ENCODE data around the gene SELENOO.

SELENOO gene

GRCh38 chr22:50171965-50172421 lies 28.8 kb upstream of the SELENOO start:
- no peak for DNase-seq

- no peak for DNase-seq
Observed at GRCh38 chr22:50173311-50173982, 27.4 kb upstream of the SELENOO start.

- no peak for DNase-seq
Observed at GRCh38 chr22:50173983-50174355, 26.8 kb upstream of the SELENOO start.

DNA sequence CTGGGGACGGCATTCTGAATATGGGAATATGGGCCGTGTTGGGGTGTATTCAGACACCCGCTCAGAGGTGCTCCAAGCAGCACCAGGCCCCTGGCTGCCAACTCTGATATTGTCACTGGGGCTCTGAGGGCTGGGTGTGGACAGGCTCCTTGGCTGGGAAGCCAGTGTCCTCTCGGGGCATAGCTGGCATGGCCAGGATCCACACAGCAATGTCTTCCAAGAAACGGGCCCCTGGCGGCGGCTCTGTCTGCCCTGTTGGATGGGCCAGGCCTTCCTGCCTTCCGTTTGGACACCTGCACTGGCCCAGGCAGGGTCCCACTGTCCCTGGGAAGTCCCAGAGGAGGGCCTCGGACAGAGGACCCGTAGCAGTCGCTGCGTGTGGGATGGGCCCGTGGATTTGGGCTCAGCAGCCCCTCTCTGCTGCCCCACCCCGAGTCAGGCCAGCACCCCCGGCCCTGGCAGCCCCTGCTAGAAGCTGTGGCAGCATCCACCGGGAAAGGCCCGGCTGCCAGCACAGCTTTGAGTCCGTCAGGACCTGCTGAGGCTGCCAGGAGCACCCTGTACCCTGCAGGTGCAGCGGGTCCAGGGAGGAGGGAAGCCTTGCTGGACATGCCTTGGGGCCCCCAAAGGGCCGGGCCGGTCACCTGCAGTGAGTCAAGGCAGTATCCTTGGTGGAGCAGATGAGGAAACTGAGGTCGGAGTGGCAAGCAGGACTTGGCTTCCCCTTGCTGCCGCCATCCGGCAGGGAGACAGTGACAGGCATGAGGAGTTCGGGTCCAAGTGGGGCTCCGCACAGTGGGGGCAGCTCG lies 26.2 kb upstream of the SELENOO start:
- no peak for DNase-seq

DNA sequence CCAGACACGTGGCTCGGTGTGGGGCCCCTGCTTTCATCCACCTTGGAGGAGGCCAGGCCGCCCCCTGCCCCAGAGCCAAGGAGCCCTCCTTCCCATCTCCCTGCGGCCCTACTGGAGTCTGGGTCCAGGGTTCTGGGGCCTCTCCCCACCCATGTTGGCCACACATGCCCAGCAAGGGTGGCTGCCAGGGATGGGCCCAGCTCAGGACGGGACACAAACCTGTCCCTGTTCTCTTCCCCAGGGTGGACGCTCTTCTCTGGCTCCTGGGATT lies 25.7 kb upstream of the SELENOO start:
- no peak for DNase-seq

GRCh38 chr22:50175921-50176849 lies 24.6 kb upstream of the SELENOO start:
- no peak for DNase-seq

- DNase-seq: no peak
Observed at GRCh38 chr22:50176850-50177536, 23.8 kb upstream of the SELENOO start.

DNA sequence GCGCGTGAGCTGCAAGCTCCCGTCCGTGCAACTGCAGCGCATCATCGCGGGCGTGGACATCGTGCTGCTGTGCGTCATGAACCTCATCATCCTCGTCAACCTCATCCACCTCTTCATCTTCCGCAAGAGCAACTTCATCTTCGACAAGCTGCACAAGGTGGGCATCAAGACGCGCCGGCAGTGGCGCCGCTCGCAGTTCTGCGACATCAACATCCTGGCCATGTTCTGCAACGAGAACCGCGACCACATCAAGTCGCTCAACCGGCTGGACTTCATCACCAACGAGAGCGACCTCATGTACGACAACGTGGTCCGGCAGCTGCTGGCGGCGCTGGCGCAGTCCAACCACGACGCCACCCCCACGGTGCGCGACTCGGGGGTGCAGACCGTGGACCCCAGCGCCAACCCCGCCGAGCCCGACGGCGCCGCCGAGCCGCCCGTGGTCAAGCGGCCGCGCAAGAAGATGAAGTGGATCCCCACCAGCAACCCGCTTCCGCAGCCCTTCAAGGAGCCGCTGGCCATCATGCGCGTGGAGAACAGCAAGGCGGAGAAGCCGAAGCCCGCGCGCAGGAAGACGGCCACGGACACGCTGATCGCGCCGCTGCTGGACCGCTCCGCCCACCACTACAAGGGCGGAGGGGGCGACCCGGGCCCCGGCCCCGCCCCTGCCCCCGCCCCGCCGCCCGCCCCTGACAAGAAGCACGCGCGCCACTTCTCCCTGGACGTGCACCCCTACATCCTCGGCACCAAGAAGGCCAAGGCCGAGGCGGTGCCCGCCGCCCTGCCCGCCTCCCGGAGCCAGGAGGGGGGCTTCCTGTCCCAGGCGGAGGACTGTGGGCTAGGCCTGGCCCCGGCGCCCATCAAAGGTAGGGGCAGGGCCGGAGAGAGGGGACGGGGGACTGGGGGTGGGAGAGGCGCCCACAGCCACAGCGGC lies 23.0 kb upstream of the SELENOO start:
- DNase-seq: no peak

GRCh38 chr22:50178471-50178864 lies 22.3 kb upstream of the SELENOO start:
- no peak for DNase-seq

- no peak for DNase-seq
Observed at GRCh38 chr22:50178871-50179869, 21.6 kb upstream of the SELENOO start.

DNA sequence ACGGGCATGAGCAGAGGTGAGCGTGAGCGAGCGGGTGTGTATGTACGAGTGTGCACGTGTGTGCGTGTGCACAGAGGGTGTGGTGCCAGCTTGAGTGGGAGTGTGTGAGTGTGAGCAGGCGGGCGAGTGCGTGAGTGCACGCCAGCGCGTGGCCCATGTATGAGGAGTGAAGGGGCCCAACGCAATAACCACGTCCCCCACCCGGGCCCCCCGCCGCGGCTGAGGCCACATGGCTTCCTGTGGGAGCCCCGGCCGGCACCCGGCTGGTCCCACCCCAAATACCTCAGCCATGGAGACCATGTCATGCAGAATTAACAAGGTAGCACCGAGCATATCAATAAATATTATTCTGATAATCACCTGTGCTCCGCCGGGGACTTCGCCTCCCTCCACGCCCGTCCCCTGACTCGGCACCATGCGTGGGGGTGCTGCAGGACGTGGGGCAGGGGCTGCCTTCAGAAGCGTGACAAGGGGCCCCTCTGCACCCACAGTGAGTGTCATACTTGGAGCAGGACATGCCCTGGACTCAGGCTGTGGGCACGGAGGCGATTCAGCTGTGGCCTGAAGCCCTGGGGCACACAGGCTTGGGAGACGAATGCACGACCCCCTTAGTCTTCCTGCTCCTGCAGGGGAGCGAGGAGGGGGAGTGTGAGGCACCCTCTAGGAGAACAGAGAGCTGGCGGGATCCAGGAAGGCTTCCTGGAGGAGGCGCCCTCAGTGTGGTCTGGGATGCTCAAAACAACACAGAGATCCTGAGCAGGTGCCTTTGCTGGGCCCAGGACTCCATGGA lies 20.7 kb upstream of the SELENOO start:
- no peak for DNase-seq

DNA sequence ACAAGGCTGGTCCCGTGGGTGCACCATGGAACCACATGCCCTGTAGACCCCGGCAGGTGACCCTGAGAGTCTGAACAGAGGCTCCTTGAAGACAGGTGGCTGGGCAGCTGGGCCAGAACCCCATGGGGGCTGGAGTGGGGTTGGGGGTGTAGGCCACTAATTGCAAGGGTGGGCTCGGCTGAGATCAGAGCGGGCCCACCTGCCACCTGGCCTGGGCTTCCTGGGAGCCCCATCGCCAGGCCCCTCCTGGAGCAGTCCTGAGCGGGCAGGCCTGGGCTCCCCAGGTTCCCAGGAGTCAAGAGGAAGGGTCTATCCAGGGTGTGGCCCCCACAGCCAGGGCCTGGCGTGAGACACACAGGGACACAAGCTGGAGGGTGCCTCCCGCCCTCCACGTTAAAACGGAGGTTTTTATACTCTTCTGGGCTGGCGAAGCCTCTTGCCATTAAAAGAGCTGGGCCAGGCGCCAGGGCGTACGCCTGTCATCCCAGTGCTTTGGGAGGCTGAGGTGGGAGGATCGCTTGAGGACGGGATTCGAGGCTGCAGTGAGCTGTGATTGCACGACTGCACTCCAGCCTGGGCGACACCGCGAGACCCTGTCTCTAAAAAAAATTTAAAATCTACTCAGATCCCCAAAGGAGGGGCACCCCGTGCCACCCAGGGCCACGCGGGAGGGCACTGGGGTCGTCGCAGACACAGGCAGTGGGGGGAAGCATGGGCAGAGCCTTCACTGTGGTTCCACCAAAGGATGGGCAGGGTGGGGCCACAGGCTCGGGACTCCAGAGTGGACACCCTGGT lies 19.9 kb upstream of the SELENOO start:
- DNase-seq: no peak

DNA sequence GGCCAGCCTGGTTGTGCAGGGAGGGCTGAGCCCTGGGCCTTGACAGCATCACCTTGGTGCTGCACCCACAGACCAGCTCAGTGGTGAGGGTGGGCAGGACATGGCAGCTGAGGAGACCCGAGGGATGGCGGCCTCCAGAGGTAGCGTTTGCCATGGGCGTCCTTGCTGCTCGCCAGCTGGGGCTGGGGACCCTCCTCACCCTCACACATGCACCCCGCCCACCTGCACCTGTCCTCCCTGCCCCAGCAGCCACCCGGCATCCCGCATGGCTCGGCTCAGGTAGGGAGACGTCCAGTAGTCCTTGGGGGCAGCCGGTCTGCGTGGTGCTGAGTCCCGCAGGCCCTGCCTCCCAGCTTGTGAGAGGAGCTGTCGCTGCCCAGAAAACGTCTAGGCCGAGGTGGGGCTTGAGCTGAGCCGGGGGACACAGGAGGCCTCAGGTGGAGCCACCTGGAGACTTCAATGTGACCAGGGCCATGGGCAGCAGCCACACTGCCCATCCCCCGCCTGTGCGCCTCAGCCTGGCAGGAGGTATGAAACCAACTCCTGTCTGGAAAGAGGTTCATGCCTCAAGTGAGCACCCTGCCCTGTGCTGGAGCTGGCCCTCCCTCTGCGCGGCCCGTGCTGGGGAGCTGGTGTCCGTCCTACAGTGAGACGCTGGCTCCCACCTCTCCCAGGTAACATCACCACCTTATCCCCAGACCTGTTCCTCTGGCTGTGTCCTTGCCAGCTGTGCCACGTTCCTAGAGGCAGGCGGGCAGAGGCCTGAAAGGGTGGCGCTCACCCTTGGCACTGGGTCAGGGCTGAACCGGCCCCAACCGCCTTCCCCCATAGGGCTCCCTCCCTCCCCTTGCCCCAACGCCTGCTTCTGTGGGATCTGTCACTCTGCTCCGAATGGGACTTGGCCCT lies 18.4 kb upstream of the SELENOO start:
- no peak for DNase-seq

GRCh38 chr22:50183141-50183971 lies 17.5 kb upstream of the SELENOO start:
- no peak for DNase-seq

GRCh38 chr22:50184004-50184901 lies 16.6 kb upstream of the SELENOO start:
- no peak for DNase-seq

DNA sequence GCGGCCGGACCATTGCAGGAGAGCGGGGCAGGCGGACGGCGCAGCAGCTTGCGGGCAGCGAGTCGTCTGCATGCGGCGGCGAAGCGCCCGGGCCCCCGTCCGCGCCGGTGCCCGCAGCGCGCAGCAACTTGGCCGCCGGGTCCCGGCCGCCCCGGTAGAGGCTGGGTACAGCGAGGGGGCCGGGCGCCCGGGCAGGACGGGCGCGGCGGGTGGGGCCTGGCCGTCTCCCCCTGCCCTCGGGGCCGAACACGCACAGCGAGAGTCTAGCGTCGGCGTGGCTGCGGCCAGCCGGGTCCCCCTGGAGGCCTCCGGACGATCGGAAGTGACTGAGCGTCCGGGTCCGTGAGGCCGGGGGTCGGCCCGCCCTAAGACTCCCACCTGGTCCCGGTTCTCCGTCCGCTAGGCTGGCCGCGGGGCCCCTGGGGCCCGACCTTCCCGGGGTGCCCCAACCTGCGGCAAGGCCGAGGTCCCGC lies 15.9 kb upstream of the SELENOO start:
- no peak for DNase-seq

All from DMS79 (cell line).